HT-29 (cell line): ENCODE measurements around the gene CTNNA3. TPM values are rescaled to one million over a fixed set of nuclear protein-coding genes. Genes with fewer than 3 reads are reported as not detected.
"Not testable (repeated sequence)": the region's sequence is repeated elsewhere in the genome, so short reads cannot be mapped to it uniquely, and the experiment has no call there.

Experiments used
- DNase-seq: peaks from one replicate; pipeline ENCODE4 v3.0.0-alpha.2; 2015; ENCODE audit warnings: low spot score
- total RNA-seq: library from RNA; depleted of rRNA; stranded (reverse); fragments of >200 nt; shearing (Covaris generic); gene quantifications from 2 replicates; pipeline ENCODE4 v1.2.3, GENCODE V29; 2014

The CTNNA3 gene
- total RNA-seq, 1 experiment from 2014 or later, result not detected

- DNase-seq, result no peak
Measured at GRCh38 chr10:67246066-67246555, 449.9 kb downstream of the CTNNA3 start.

GRCh38 chr10:67242528-67242927 lies 453.5 kb downstream of the CTNNA3 start:
- no peak for DNase-seq

- no peak for DNase-seq
Measured at GRCh38 chr10:67241451-67241850, 454.5 kb downstream of the CTNNA3 start.

GRCh38 chr10:67239864-67240497 lies 456.0 kb downstream of the CTNNA3 start:
- no peak for DNase-seq

GRCh38 chr10:67230680-67231500 lies 465.1 kb downstream of the CTNNA3 start:
- not testable (repeated sequence) for DNase-seq

GRCh38 chr10:67225226-67225625 lies 470.8 kb downstream of the CTNNA3 start:
- no peak for DNase-seq

GRCh38 chr10:67224553-67224952 lies 471.4 kb downstream of the CTNNA3 start:
- DNase-seq, result no peak

- no peak for DNase-seq
Measured at GRCh38 chr10:67222934-67223333, 473.1 kb downstream of the CTNNA3 start.

- no peak for DNase-seq
Measured at GRCh38 chr10:67221939-67222494, 474.0 kb downstream of the CTNNA3 start.

- DNase-seq, result no peak
Measured at GRCh38 chr10:67211680-67212079, 484.3 kb downstream of the CTNNA3 start.

GRCh38 chr10:67207923-67208322 lies 488.1 kb downstream of the CTNNA3 start:
- not testable (repeated sequence) for DNase-seq

- no peak for DNase-seq
Measured at GRCh38 chr10:67200913-67201564, 495.0 kb downstream of the CTNNA3 start.

GRCh38 chr10:67175354-67175753 lies 520.6 kb downstream of the CTNNA3 start:
- no peak for DNase-seq

- DNase-seq, result no peak
Measured at GRCh38 chr10:67173787-67174186, 522.2 kb downstream of the CTNNA3 start.

GRCh38 chr10:67171970-67172369 lies 524.0 kb downstream of the CTNNA3 start:
- no peak for DNase-seq

- no peak for DNase-seq
Measured at GRCh38 chr10:67156239-67156638, 539.8 kb downstream of the CTNNA3 start.

GRCh38 chr10:67151471-67151870 lies 544.5 kb downstream of the CTNNA3 start:
- no peak for DNase-seq

GRCh38 chr10:67144530-67144929 lies 551.5 kb downstream of the CTNNA3 start:
- DNase-seq, result no peak

- DNase-seq, result no peak
Measured at GRCh38 chr10:67141300-67141699, 554.7 kb downstream of the CTNNA3 start.

GRCh38 chr10:67140641-67141040 lies 555.4 kb downstream of the CTNNA3 start:
- no peak for DNase-seq

- no peak for DNase-seq
Measured at GRCh38 chr10:67127441-67127840, 568.6 kb downstream of the CTNNA3 start.

- no peak for DNase-seq
Measured at GRCh38 chr10:67119651-67120050, 576.3 kb downstream of the CTNNA3 start.
